ENCODE results near the gene ROR1.

DNA sequence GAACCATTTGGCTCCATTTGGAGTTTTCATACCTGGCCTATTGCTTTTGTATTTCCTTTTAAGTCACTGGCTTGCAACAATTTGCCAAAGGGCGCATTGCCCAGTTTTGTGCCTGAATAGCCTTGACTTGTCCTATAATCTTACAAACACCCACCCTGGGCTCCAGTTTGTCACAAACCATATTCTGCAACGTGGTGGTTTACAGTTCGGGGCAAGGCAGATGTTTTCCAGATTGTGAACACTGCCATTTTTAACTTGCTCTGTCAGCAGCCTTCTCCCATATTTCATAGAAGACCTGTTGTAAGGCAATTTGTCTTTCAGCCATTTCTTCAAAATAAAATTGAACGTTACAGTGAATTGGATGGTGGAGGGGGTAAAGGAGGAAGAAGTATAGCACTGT is 376.4 kb downstream of the ROR1 start:
- no peak for TF ChIP-seq EZH2 (IDR thresholded peaks at IDR 0.05; ENCODE audit: low read length, missing control alignments)
- TF ChIP-seq, protein P1, sequence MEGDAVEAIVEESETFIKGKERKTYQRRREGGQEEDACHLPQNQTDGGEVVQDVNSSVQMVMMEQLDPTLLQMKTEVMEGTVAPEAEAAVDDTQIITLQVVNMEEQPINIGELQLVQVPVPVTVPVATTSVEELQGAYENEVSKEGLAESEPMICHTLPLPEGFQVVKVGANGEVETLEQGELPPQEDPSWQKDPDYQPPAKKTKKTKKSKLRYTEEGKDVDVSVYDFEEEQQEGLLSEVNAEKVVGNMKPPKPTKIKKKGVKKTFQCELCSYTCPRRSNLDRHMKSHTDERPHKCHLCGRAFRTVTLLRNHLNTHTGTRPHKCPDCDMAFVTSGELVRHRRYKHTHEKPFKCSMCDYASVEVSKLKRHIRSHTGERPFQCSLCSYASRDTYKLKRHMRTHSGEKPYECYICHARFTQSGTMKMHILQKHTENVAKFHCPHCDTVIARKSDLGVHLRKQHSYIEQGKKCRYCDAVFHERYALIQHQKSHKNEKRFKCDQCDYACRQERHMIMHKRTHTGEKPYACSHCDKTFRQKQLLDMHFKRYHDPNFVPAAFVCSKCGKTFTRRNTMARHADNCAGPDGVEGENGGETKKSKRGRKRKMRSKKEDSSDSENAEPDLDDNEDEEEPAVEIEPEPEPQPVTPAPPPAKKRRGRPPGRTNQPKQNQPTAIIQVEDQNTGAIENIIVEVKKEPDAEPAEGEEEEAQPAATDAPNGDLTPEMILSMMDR (conservative IDR thresholded peaks at IDR 0.05 in 1 of 2, IDR thresholded peaks at IDR 0.05 in 1 of 2; ENCODE audit: low read depth in 1 of 2, low read length in 2 of 2): no peak
